GM13977 (cell line): ENCODE results near the gene TRANK1.
"Not testable (repeated sequence)": the region's sequence is repeated elsewhere in the genome, so short reads cannot be mapped to it uniquely, and the experiment has no call there.

Source experiments
- DNase-seq: peaks from one replicate; pipeline ENCODE4 v3.0.0; 2012; ENCODE audit warnings: low spot score
- CTCF ChIP-seq: IDR thresholded peaks from 2 replicates; pipeline ENCODE4 v1.5.1; 2012; ENCODE audit warnings: mild to moderate bottlenecking, control low read depth; ENCODE audit not compliant: insufficient read depth; ENCODE audit errors: extremely low read depth, missing control alignments
- in situ Hi-C: fragments of 300-500 bp; cut with MboI; formaldehyde crosslinking; loops from one replicate; pipeline ENCODE4 v1.12.0; 2022; ENCODE audit warnings: low sequenced_read_pairs, low pct_unique_long_range_greater_than_20kb, mixed read lengths, inconsistent platforms; ENCODE audit not compliant: unreplicated experiment

Gene TRANK1

GRCh38 chr3:36933540-36934296, 11.1 kb downstream of the TRANK1 start:
- in situ Hi-C loops, result no loop called here
- no peak for TF ChIP-seq CTCF
- DNase-seq, result no peak

- DNase-seq, in situ Hi-C loops: not testable (repeated sequence)
Observed at GRCh38 chr3:36931424-36931823, 13.4 kb downstream of the TRANK1 start.

DNA sequence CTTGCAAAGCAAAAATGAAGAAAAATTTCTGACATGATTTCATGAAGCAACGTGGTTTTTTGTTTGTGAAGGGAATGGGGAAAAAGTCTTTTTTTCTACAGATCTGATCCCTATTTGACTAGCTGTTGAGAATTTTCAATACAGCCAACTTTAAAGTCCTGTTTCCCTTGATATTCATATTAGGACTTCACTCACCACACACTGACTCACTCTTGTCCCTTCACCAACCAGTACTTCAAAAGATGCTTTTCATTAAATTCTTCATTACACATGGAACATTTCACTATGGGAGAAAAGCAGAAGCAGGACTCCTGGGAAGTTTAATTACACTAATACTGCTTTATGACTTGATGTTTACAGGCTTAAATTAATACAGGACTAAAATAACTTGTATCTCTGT, 16.6 kb downstream of the TRANK1 start:
- in situ Hi-C loops, result no loop called here
- no peak for DNase-seq
- TF ChIP-seq CTCF, result no peak

- no peak for DNase-seq
- in situ Hi-C loops, result no loop called here
- no peak for TF ChIP-seq CTCF
Observed at GRCh38 chr3:36926292-36926897, 18.5 kb downstream of the TRANK1 start.

DNA sequence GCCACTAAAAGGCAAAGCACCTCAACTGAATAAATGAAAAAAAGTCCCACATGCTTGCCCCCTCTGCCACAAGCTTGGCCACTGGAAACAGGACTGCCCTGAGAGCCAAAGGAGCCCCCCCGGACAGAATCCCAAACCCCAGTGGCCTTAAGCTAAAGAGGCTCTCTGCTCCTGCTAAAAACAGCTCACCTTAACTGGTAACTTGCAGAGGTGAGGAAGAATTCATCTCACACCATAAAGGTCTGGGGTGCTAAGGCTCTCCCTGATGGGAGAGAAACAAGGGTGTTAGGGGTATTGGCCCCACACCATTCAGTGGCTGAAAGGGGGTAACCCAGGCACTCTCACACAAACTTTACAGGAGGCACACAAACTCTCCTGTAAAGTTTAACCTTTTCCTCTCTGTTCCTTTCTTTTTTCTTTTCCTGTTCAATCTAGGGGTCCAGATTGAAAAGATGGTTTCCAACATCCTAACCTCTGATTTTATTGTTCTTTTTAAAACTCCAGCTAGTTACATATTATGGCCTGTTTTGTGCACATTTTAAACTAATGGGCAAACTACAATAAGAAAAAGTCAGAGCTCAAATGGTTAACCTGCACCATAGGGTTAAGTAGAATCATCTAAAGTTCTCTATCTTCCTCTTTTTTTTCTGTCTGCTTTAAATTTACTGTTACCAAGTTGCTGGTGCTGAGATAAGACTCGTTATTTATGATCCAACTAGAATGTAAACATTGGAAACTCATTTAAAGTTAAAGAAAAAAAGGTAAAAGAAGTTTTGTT, 19.9 kb downstream of the TRANK1 start:
- in situ Hi-C loops, result no loop called here
- TF ChIP-seq CTCF, result no peak
- DNase-seq, result no peak

DNA sequence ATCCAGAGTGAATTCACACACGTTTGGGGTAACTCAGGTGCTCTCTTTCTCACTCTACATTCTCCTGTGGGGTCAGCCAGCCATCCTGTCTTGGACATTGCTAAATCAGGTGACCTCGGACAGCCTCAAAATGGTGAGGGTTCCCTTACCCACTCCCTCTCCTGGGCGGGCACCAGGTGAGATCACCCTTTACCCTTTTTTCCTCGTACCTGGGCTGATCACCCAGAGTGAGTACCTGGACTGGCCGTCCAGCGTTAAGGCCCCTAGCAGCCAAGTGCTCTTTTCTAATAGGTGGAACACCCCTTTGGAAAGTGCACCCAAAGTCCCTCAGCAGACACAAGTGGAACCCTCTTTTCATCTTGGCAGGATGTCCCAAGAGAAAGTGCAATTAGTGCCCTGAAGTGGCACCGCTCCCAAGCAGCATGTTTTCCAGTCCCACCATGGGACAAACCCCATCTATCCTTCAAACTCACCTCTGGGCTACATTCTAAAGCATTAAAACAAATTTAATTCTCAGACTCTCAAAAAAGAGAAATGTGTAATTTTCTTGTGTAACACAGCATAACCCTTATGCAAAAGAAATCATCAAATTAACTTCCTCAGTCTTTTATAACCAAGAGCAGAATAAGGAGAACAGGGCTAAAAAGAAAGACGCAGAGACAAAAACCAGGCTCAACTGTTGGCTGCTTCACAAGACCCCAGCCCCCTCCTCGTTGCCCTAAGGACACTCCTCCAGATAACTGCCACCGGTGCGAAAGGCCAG, 20.7 kb downstream of the TRANK1 start:
- TF ChIP-seq CTCF, result no peak
- in situ Hi-C loops, result no loop called here
- no peak for DNase-seq

DNA sequence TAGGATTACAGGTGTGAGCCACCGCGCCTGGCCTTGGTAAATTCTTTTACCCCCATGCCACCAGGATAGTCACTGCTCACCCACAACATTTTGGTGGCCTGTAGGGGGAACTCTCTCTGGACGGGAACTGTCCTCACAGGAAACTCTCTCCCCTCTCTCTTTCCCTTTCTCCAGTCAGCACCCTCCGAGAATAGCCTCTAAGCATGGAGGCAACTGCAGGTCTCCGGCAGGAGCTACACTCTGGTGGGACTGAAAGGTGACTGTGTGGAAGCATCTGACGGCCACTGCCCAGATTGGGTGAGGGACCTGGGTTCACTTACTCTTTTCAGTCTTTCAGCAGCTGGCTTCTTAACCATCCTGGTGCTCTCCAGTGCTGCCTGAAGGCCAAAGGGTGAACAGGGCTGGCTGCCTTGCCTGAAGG, 21.3 kb downstream of the TRANK1 start:
- in situ Hi-C loops, result no loop called here
- TF ChIP-seq CTCF, result no peak
- no peak for DNase-seq
